T-cell (primary cell): ENCODE measurements around the gene ITSN1. TPM values are rescaled to one million over a fixed set of nuclear protein-coding genes. Genes with fewer than 3 reads are reported as not detected.

Experiments
- ATAC-seq, 4 experiments: fragments of 200-7000 bp in 3 of 4; fragments of 150-1000 bp in 1 of 4; cut with Tn5 transposase; replicated peaks in 1 of 4; 1 replicate in 3 of 4; 2 replicates in 1 of 4; pipeline ENCODE4 v1.10.0; 2021; ENCODE audit warnings: moderate library complexity in 3 of 4, mild to moderate bottlenecking in 2 of 4, moderate number of reproducible peaks in 1 of 4
- CTCF ChIA-PET, 2 donors: fragments of 300-600 bp; sonication (Branson Sonifier 250); formaldehyde crosslinking; loops; one replicate each; lab custom pipeline; 2022; ENCODE audit warnings: antibody characterized with exemption in 2 of 2; lab: Charles Lee
- POLR2A ChIA-PET, 2 donors: fragments of 300-600 bp; sonication (Branson Sonifier 250); formaldehyde crosslinking; loops; one replicate each; lab custom pipeline; 2022; ENCODE audit warnings: antibody characterized with exemption in 2 of 2; lab: Charles Lee
- DNase-seq, 35 experiments: peaks; one replicate each; pipeline versions ENCODE4 v3.0.0 to v3.0.0-alpha.2; 2013 to 2023
- H3K27ac ChIP-seq: one replicate; pipeline ENCODE4 v1.5.1; 2013; ENCODE audit warnings: low read length
- H3K27me3 ChIP-seq, 2 experiments: replicated peaks in 1 of 2; 1 replicate in 1 of 2; 2 replicates in 1 of 2; pipeline versions ENCODE4 v1.6.1 to v1.7.0; 2013; ENCODE audit warnings: low read length in 1 of 2, mixed read lengths in 1 of 2; ENCODE audit not compliant: control insufficient read depth in 2 of 2, insufficient read depth in 2 of 2; ENCODE audit errors: extremely low read depth in 1 of 2
- H3K36me3 ChIP-seq, 2 donors: 1 replicate in 1 of 2; 2 replicates in 1 of 2; pipeline versions ENCODE4 v1.6.1 to v1.7.0; 2013; ENCODE audit warnings: low read length in 1 of 2; ENCODE audit not compliant: control insufficient read depth in 2 of 2, insufficient read depth in 1 of 2; ENCODE audit errors: extremely low read depth in 1 of 2
- H3K4me1 ChIP-seq, 2 experiments: 1 replicate in 1 of 2; 2 replicates in 1 of 2; pipeline versions ENCODE4 v1.6.1 to v1.7.0; 2013; ENCODE audit warnings: low read length in 2 of 2, mixed read lengths in 1 of 2; ENCODE audit not compliant: insufficient read depth in 2 of 2, control insufficient read depth in 1 of 2; ENCODE audit errors: extremely low read depth in 1 of 2
- H3K4me3 ChIP-seq, 2 donors: 1 replicate in 1 of 2; 2 replicates in 1 of 2; pipeline versions ENCODE4 v1.5.1 to v1.7.0; 2013; ENCODE audit warnings: mild to moderate bottlenecking in 2 of 2, low read length in 1 of 2, moderate library complexity in 1 of 2; ENCODE audit not compliant: control insufficient read depth in 1 of 2; ENCODE audit errors: extremely low read depth in 1 of 2
- H3K9me3 ChIP-seq: 2 replicates; pipeline ENCODE4 v1.7.0; 2013
- H3K27ac Mint-ChIP-seq, 2 donors: one replicate each; pipeline ENCODE4 v1.8.0; 2020 to 2021; ENCODE audit warnings: mild to moderate bottlenecking in 2 of 2, mixed read lengths in 2 of 2
- H3K27me3 Mint-ChIP-seq, 2 donors: one replicate each; pipeline ENCODE4 v1.8.0; 2021 to 2022; ENCODE audit warnings: mixed read lengths in 2 of 2
- H3K36me3 Mint-ChIP-seq: one replicate; pipeline ENCODE4 v1.8.0; 2021; ENCODE audit warnings: mixed read lengths
- H3K4me1 Mint-ChIP-seq, 3 donors: one replicate each; pipeline ENCODE4 v1.8.0; 2020 to 2022; ENCODE audit warnings: mixed read lengths in 3 of 3, mild to moderate bottlenecking in 1 of 3
- H3K4me3 Mint-ChIP-seq, 3 donors: one replicate each; pipeline ENCODE4 v1.8.0; 2020 to 2022; ENCODE audit warnings: mild to moderate bottlenecking in 3 of 3, mixed read lengths in 3 of 3, moderate library complexity in 3 of 3
- H3K9me3 Mint-ChIP-seq, 3 donors: one replicate each; pipeline ENCODE4 v1.8.0; 2020 to 2022; ENCODE audit warnings: mixed read lengths in 3 of 3
- WGBS: methylation state at CpG from one replicate; pipeline ENCODE4 v1.1.5; 2013; ENCODE audit warnings: missing lambda C conversion rate; ENCODE audit not compliant: insufficient coverage; 5-methylcytosine and 5-hydroxymethylcytosine counted together
- total RNA-seq, 35 experiments: library from RNA in 6 of 35; stranded (reverse) in 6 of 35; fragments of 120-200 nt in 1 of 35; gene quantifications; one replicate each; pipeline versions ENCODE4 v1.2.1 to v1.2.4 and lab custom pipeline; 2013 to 2026

Gene ITSN1
- total RNA-seq, 5 donors from 2014 or later (not counting 1 experiment from before 2014, with no cell fraction given) = 2.3 to 3.9 (median 3.0) TPM

- ATAC-seq = no peak
- CTCF ChIA-PET = interaction anchor here in 1 of 2 donors (0.6 kb wide), 1 partner anchor 13 kb away, joined by 3 read pairs; no protein-coding TSS in a partner anchor
- WGBS = 60% methylated on average over 1 of the region's 3 CpGs
Observed at GRCh38 chr21:33763582-33763899, 121.2 kb downstream of the ITSN1 start.

GRCh38 chr21:33767236-33767635, 124.9 kb downstream of the ITSN1 start:
- Mint-ChIP-seq H3K9me3 (no peaks in the 10 kb centered on the region), H3K27ac (no peak overlapping the region), H3K4me3 (no peak overlapping the region), H3K27me3 (peaks cover 0 to 1% of the 10 kb centered on the region in 2 donors), H3K4me1 (no peaks in the 10 kb centered on the region), H3K36me3 (peaks cover 17% of the 10 kb centered on the region)
- Histone ChIP-seq H3K4me1 (no peaks in the 10 kb centered on the region), H3K27ac (no peak overlapping the region), H3K27me3 (no peaks in the 10 kb centered on the region), H3K9me3 (no peaks in the 10 kb centered on the region), H3K4me3 (no peak overlapping the region), H3K36me3 (no peaks in the 10 kb centered on the region)
- DNase-seq (no peak), ATAC-seq (no peak)
- CTCF ChIA-PET = no interaction called here
- 88% methylated on average over 1 of the region's 1 CpG for WGBS
- POLR2A ChIA-PET = no interaction called here

More at GRCh38 chr21:33763582-33763899, 121.2 kb downstream of the ITSN1 start:
- no peaks in the 10 kb centered on the region for H3K9me3 Mint-ChIP-seq
- Histone ChIP-seq H3K9me3 (no peaks in the 10 kb centered on the region), H3K27me3 (no peaks in the 10 kb centered on the region), H3K4me1 (no peaks in the 10 kb centered on the region), H3K4me3 (no peak overlapping the region), H3K27ac (no peak overlapping the region), H3K36me3 (peaks cover 0 to 2% of the 10 kb centered on the region in 2 donors)
- H3K27me3 Mint-ChIP-seq = no peaks in the 10 kb centered on the region
- H3K4me3 Mint-ChIP-seq = no peak overlapping the region
- H3K27ac Mint-ChIP-seq = no peak overlapping the region
- POLR2A ChIA-PET = no interaction called here
- peaks cover 6% of the 10 kb centered on the region for H3K36me3 Mint-ChIP-seq
- no peak for DNase-seq
- H3K4me1 Mint-ChIP-seq = no peaks in the 10 kb centered on the region

GRCh38 chr21:33767960-33768359, 125.7 kb downstream of the ITSN1 start:
- POLR2A ChIA-PET = interaction anchor here in 1 of 2 donors (0.5 kb wide), 1 partner anchor 47 kb away, joined by 4 read pairs; no protein-coding TSS in a partner anchor
- Histone ChIP-seq H3K27me3 (no peaks in the 10 kb centered on the region), H3K9me3 (no peaks in the 10 kb centered on the region), H3K27ac (no peak overlapping the region), H3K4me1 (no peaks in the 10 kb centered on the region), H3K4me3 (no peak overlapping the region), H3K36me3 (no peaks in the 10 kb centered on the region)
- H3K4me1 Mint-ChIP-seq = no peaks in the 10 kb centered on the region
- ATAC-seq = no peak
- CTCF ChIA-PET = no interaction called here
- peaks cover 0 to 1% of the 10 kb centered on the region in 2 donors for H3K27me3 Mint-ChIP-seq
- H3K27ac Mint-ChIP-seq = no peak overlapping the region
- no peak overlapping the region for H3K4me3 Mint-ChIP-seq
- no peak for DNase-seq
- 86% methylated on average over 1 of the region's 2 CpGs for WGBS
- H3K9me3 Mint-ChIP-seq = no peaks in the 10 kb centered on the region
- H3K36me3 Mint-ChIP-seq = peaks cover 20% of the 10 kb centered on the region

- Mint-ChIP-seq H3K9me3 (no peaks in the 10 kb centered on the region), H3K27ac (no peak overlapping the region), H3K36me3 (peaks cover 20% of the 10 kb centered on the region), H3K4me1 (no peaks in the 10 kb centered on the region), H3K27me3 (peaks cover 0 to 1% of the 10 kb centered on the region in 2 donors), H3K4me3 (no peak overlapping the region)
- ATAC-seq (no peak), DNase-seq (no peak)
- no peak overlapping the region for H3K4me3 ChIP-seq
- no peaks in the 10 kb centered on the region for H3K4me1 ChIP-seq
- no peaks in the 10 kb centered on the region for H3K9me3 ChIP-seq
- WGBS = no CpG with 5 or more reads among the region's 1 CpG
- H3K27ac ChIP-seq = no peak overlapping the region
- no peaks in the 10 kb centered on the region for H3K36me3 ChIP-seq
- H3K27me3 ChIP-seq = no peaks in the 10 kb centered on the region
- CTCF ChIA-PET = no interaction called here
- POLR2A ChIA-PET = no interaction called here
Observed at GRCh38 chr21:33769057-33769456, 126.8 kb downstream of the ITSN1 start.

DNA sequence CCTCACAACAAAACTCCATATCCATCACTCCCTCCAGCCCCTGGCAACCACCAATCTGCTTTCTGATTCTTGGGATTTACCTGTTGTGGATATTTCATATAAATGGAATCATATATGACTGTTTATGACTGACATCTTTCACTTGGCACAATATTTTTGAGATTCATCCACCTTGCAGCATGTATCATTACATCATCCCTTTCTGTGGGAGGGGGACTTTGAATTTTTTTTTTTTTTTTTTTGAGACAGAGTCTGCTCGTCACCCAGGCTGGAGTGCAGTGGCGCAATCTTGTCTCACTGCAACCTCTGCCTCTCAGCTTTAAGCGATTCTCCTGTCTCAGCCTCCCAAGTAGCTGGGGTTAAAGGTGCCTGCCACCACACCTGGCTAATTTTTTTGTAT, 128.2 kb downstream of the ITSN1 start:
- Histone ChIP-seq H3K4me3 (no peak overlapping the region), H3K9me3 (no peaks in the 10 kb centered on the region), H3K36me3 (no peaks in the 10 kb centered on the region), H3K27me3 (no peaks in the 10 kb centered on the region), H3K27ac (no peak overlapping the region), H3K4me1 (no peaks in the 10 kb centered on the region)
- no peaks in the 10 kb centered on the region for H3K4me1 Mint-ChIP-seq
- ChIA-PET CTCF (no interaction called here), POLR2A (no interaction called here)
- WGBS = 60% methylated on average over 1 of the region's 3 CpGs
- H3K9me3 Mint-ChIP-seq = no peaks in the 10 kb centered on the region
- H3K27me3 Mint-ChIP-seq = peaks cover 0 to 1% of the 10 kb centered on the region in 2 donors
- ATAC-seq (no peak), DNase-seq (no peak)
- no peak overlapping the region for H3K4me3 Mint-ChIP-seq
- H3K36me3 Mint-ChIP-seq = peaks cover 20% of the 10 kb centered on the region
- no peak overlapping the region for H3K27ac Mint-ChIP-seq

GRCh38 chr21:33771976-33772375, 129.7 kb downstream of the ITSN1 start:
- POLR2A ChIA-PET = interaction anchor here in 1 of 2 donors (0.5 kb wide), 1 partner anchor 23 kb away, joined by 5 read pairs; no protein-coding TSS in a partner anchor
- 94% methylated on average over 15 of the region's 18 CpGs for WGBS
- ATAC-seq = no peak

DNA sequence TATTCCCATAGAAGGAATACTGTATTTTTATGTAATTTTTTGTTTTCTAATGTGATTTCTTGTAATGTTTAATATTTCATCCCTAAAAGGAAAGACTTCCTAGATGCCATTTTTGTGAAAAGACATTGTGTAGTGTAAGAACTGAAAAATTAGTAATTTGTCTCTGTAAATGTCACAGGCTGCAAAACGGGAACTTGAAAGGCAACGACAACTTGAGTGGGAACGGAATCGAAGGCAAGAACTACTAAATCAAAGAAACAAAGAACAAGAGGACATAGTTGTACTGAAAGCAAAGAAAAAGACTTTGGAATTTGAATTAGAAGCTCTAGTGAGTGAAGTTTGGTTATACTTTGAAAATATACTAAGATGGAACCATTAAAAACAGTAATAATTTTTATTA, 132.2 kb downstream of the ITSN1 start:
- Histone ChIP-seq H3K27me3 (no peaks in the 10 kb centered on the region), H3K4me3 (no peak overlapping the region), H3K36me3 (no peaks in the 10 kb centered on the region), H3K27ac (no peak overlapping the region), H3K9me3 (peaks cover 4% of the 10 kb centered on the region), H3K4me1 (no peaks in the 10 kb centered on the region)
- H3K36me3 Mint-ChIP-seq = peaks cover 19% of the 10 kb centered on the region
- peaks cover 7 to 9% (median 8%) of the 10 kb centered on the region in 3 donors for H3K9me3 Mint-ChIP-seq
- H3K4me3 Mint-ChIP-seq = no peak overlapping the region
- H3K27me3 Mint-ChIP-seq = peaks cover 0 to 1% of the 10 kb centered on the region in 2 donors
- ChIA-PET CTCF (no interaction called here), POLR2A (no interaction called here)
- no peak overlapping the region for H3K27ac Mint-ChIP-seq
- no peaks in the 10 kb centered on the region for H3K4me1 Mint-ChIP-seq
- WGBS = 73% methylated on average over 2 of the region's 4 CpGs
- ATAC-seq (no peak), DNase-seq (no peak)

More at GRCh38 chr21:33771976-33772375, 129.7 kb downstream of the ITSN1 start:
- Mint-ChIP-seq H3K4me1 (no peaks in the 10 kb centered on the region), H3K9me3 (no peaks in the 10 kb centered on the region), H3K36me3 (peaks cover 13% of the 10 kb centered on the region), H3K27ac (no peak overlapping the region), H3K27me3 (peaks cover 0 to 1% of the 10 kb centered on the region in 2 donors), H3K4me3 (no peak overlapping the region)
- H3K27ac ChIP-seq = no peak overlapping the region
- H3K4me1 ChIP-seq = no peaks in the 10 kb centered on the region
- CTCF ChIA-PET = no interaction called here
- H3K4me3 ChIP-seq = no peak overlapping the region
- DNase-seq = no peak
- H3K36me3 ChIP-seq = no peaks in the 10 kb centered on the region
- H3K27me3 ChIP-seq = no peaks in the 10 kb centered on the region
- H3K9me3 ChIP-seq = no peaks in the 10 kb centered on the region
